ENCODE measurements around the gene MS4A15.
"Not testable (repeated sequence)": the region's sequence is repeated elsewhere in the genome, so short reads cannot be mapped to it uniquely, and the experiment has no call there.

MS4A15 gene

GRCh38 chr11:60753309-60753708 lies 3.4 kb upstream of the MS4A15 start:
- in situ Hi-C loops (cut with MboI; ENCODE audit: low sequenced_read_pairs) = no loop called here

- in situ Hi-C loops (cut with MboI; ENCODE audit: low sequenced_read_pairs) = no loop called here
These were observed 1.8 kb upstream of the MS4A15 start for GRCh38 chr11:60754887-60755286.

DNA sequence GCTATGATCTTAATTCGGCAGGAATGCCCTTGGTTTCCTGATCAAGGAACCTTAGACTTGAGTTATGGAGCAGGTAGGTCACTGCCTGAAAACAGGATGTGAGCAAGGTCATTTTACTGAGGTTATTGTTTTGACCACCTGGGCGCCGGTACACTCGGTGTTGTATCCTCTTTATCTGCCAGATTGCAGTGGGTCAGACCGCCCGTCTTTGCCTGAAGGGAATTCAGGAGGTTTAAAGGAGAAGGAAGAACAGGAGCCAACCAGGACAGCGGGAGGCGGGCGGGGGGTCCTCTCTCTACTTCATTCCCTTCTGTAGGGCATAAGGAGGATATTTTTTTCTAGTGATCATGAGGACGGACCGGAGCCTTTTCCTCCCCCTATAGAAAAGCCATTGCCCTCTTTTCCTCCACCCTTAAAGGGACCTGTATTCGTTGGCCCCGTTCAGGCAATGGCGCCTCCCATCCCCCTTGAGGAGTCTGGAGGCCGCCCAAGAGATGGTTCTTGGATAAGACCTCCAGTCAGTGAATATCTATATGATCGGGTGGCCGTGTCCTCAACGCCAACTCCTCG lies 649 bp downstream of the MS4A15 start:
- in situ Hi-C loops (cut with MboI; ENCODE audit: low sequenced_read_pairs) = no loop called here

DNA sequence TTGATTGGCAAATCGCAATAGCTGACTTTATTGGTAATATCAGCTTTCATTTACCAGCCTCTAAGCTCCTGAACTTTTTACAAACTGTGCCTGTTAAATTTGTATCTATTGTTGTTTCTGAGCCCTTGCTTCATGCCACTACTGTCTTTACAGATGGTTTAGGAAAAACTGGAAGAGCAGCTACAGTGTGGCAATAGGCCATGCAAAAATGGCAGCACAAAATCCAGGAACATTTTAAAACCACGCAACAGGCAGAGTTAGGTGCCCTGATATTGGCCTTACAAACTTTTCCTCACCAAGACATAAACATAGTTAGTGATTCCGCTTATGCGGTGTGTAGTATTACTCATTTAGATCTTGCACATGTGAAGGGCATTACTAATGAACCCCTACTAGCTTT lies 2.0 kb downstream of the MS4A15 start:
- in situ Hi-C loops (cut with MboI; ENCODE audit: low sequenced_read_pairs) = not testable (repeated sequence)

GRCh38 chr11:60759438-60760225 lies 3.0 kb downstream of the MS4A15 start:
- in situ Hi-C loops (cut with MboI; ENCODE audit: low sequenced_read_pairs) = not testable (repeated sequence)

GRCh38 chr11:60761436-60762190 lies 4.9 kb downstream of the MS4A15 start:
- in situ Hi-C loops (cut with MboI; ENCODE audit: low sequenced_read_pairs) = no loop called here

- in situ Hi-C loops (cut with MboI; ENCODE audit: low sequenced_read_pairs) = no loop called here
These were observed 6.4 kb downstream of the MS4A15 start for GRCh38 chr11:60762851-60763691.

DNA sequence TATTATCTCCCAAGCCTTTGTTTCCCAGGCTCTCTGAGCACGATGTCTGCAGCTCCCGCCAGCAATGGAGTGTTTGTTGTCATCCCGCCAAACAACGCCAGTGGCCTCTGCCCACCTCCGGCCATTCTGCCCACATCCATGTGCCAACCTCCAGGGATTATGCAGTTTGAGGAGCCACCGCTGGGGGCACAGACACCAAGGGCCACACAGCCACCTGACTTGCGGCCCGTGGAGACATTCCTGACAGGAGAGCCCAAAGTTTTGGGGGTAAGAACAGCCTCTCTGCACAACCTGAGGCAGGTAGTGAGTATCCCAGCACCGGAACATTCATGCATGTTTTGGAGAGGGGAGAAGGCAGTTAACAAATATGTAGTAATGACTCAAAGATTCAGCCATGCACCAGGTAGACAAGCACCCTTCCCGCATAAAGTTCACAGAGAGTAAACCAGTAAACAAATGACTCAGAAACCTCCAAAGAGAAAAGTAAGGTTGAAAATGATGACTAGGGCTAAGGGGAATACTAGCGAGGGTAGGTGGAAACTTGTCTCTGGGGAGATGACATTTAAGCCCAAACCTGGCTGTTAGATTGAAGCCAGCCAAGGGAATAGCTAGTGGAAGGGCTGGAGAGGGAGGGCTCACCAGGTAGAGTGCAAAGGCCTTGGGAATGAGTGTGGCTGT lies 7.2 kb downstream of the MS4A15 start:
- in situ Hi-C loops (cut with MboI; ENCODE audit: low sequenced_read_pairs) = no loop called here

DNA sequence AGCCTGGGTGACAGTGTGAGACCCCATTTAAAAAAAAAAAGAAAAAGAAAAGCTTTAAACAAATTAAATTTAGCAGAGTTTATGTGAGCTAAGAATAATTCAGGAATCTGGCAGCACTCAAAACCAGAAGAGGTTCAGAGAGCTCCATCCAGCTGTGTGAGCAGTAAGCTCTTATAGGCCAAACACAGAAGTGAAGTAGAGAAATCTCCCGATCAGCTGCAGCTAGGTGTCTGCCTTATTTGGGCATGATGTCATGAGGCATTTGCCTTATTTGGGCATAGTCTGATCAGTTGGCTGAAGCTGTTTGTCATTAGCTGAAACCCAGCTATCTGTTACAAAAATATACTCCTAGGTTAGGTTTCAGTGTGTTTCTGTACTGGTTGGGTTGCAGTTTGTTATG lies 8.2 kb downstream of the MS4A15 start:
- in situ Hi-C loops (cut with MboI; ENCODE audit: low sequenced_read_pairs) = no loop called here

- in situ Hi-C loops (cut with MboI; ENCODE audit: low sequenced_read_pairs) = no loop called here
These were observed 8.7 kb downstream of the MS4A15 start for GRCh38 chr11:60765355-60765754.

DNA sequence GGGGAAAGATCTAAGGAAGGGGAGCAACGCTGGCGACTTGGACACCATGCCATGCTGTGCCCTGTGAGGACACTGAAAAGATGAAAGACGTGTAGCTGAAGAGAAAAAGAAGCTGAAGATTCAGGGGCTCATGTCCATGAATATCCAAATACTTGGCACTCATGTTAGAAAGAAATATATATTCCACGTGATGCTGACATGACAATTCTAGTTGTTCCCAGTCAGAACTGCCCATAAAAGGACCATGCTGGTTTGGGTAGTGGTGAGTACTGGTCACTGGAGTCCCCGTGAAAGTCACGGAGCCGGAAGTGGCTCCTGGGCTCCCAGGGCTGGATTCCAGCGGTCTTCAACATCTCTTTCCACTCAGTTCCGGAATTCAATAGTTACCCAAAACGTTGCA lies 9.9 kb downstream of the MS4A15 start:
- in situ Hi-C loops (cut with MboI; ENCODE audit: low sequenced_read_pairs) = no loop called here

GRCh38 chr11:60767388-60767811 lies 10.7 kb downstream of the MS4A15 start:
- in situ Hi-C loops (cut with MboI; ENCODE audit: low sequenced_read_pairs) = no loop called here

GRCh38 chr11:60768202-60768601 lies 11.5 kb downstream of the MS4A15 start:
- in situ Hi-C loops (cut with MboI; ENCODE audit: low sequenced_read_pairs) = no loop called here

GRCh38 chr11:60769273-60769672 lies 12.6 kb downstream of the MS4A15 start:
- in situ Hi-C loops (cut with MboI; ENCODE audit: low sequenced_read_pairs) = no loop called here

DNA sequence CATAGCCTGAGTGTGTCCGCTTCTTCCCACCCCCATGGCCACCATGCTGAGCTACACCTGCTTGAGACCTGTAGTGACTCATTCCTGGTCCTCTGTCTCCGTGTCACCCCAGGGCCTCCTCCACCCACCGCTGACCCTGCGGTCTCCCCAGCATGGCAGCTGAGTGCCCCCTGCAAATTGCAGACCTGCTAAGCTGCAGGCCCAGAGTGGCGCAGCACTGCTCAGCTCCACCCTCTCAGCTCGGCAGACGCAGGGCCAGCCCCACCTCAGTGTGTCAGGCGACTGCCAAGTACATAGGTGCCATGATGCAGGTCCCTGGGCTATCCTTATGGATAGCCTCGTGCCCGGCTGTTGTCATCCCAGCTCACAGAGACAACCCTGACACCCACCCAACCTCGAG lies 13.1 kb downstream of the MS4A15 start:
- in situ Hi-C loops (cut with MboI; ENCODE audit: low sequenced_read_pairs) = no loop called here

GRCh38 chr11:60771146-60771545 lies 14.5 kb downstream of the MS4A15 start:
- in situ Hi-C loops (cut with MboI; ENCODE audit: low sequenced_read_pairs) = no loop called here

- in situ Hi-C loops (cut with MboI; ENCODE audit: low sequenced_read_pairs) = no loop called here
These were observed 15.3 kb downstream of the MS4A15 start for GRCh38 chr11:60771879-60772525.

DNA sequence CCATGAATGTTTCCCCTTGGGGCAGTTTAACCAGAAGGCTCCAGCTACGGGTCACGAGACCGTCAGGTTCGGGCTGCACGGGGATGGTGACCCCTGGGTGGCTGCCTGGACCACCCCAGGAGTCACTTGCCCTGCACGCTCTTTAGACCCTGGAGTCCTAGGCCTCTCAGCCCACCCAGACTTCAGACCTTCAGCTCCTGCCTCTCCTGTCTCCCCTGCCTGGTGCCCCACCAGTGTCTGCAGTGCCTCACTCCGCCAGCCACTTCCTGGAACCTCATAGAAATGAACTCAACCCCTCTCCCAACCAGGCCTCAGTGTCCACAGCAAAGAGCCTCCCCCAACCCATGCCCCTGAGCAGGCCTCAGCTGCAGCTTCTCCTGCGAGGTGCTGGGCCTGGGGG lies 16.0 kb downstream of the MS4A15 start:
- in situ Hi-C loops (cut with MboI; ENCODE audit: low sequenced_read_pairs) = no loop called here

DNA sequence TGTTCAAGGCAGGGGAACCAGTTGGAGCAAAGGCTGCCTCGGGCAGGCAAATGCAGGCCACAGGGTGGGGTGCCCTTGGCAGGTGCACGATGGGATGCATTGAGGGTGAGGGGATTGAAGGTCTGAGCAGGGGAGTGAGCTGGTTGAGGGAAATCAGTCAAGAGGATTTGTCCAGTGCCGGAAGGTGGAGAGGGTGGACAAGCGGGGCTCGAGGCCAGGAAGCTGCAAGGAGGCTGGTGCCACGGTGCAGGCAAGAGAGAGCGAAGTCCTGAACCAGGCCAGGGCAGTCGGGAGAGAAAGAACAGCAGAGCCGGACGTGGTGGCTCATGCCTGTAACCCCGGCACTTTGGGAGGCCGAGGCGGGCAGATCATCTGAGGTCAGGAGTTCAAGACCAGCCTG lies 18.1 kb downstream of the MS4A15 start:
- in situ Hi-C loops (cut with MboI; ENCODE audit: low sequenced_read_pairs) = no loop called here

DNA sequence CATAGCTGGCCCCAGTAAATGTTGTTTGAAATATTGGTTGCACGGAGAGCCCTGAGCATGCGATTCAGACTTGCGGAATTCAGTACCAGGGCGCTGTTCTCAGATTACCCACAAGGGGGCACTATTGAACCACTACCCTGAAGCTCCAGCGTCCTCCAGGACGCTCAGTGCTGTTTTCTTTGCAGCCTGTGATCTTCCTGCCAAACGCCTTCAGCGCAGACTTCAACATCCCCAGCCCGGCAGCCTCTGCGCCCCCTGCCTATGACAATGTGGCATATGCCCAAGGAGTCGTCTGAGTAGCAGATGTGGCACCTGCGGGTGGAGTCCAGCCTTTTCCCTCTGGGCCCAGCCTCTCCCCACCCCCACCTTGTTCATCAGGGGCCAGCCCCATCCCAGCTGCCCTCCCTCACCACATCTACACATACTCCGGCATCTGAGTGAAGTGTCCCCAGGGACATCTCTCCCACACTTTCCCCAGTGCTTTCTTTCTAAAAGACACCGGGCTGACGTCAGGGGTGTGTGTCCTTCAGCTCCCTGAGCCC lies 18.8 kb downstream of the MS4A15 start:
- in situ Hi-C loops (cut with MboI; ENCODE audit: low sequenced_read_pairs) = no loop called here
